Measurements from ENCODE around the gene CCNJL.
"Not testable (repeated sequence)": the region's sequence is repeated elsewhere in the genome, so short reads cannot be mapped to it uniquely, and the experiment has no call there.

The CCNJL gene

GRCh38 chr5:160260881-160261815 lies 51.2 kb downstream of the CCNJL start:
- DNase-seq (ENCODE audit: low spot score), result no peak

GRCh38 chr5:160260006-160260775 lies 52.2 kb downstream of the CCNJL start:
- no peak for DNase-seq (ENCODE audit: low spot score)

GRCh38 chr5:160259341-160259740 lies 53.0 kb downstream of the CCNJL start:
- no peak for DNase-seq (ENCODE audit: low spot score)

- no peak for DNase-seq (ENCODE audit: low spot score)
Measured at GRCh38 chr5:160254706-160255105, 57.7 kb downstream of the CCNJL start.

GRCh38 chr5:160253441-160253840 lies 58.9 kb downstream of the CCNJL start:
- no peak for DNase-seq (ENCODE audit: low spot score)

GRCh38 chr5:160252916-160253315 lies 59.4 kb downstream of the CCNJL start:
- no peak for DNase-seq (ENCODE audit: low spot score)

GRCh38 chr5:160251406-160252155 lies 60.8 kb downstream of the CCNJL start:
- DNase-seq (ENCODE audit: low spot score), result no peak

GRCh38 chr5:160250826-160251225 lies 61.5 kb downstream of the CCNJL start:
- no peak for DNase-seq (ENCODE audit: low spot score)

GRCh38 chr5:160250226-160250625 lies 62.1 kb downstream of the CCNJL start:
- DNase-seq (ENCODE audit: low spot score), result no peak

GRCh38 chr5:160249570-160249969 lies 62.8 kb downstream of the CCNJL start:
- DNase-seq (ENCODE audit: low spot score), result not testable (repeated sequence)

- no peak for DNase-seq (ENCODE audit: low spot score)
Measured at GRCh38 chr5:160245506-160246086, 66.8 kb downstream of the CCNJL start.

GRCh38 chr5:160242145-160242544 lies 70.2 kb downstream of the CCNJL start:
- DNase-seq (ENCODE audit: low spot score), result no peak

GRCh38 chr5:160240350-160240749 lies 72.0 kb downstream of the CCNJL start:
- no peak for DNase-seq (ENCODE audit: low spot score)

- no peak for DNase-seq (ENCODE audit: low spot score)
Measured at GRCh38 chr5:160237571-160238093, 74.7 kb downstream of the CCNJL start.

GRCh38 chr5:160235731-160236130 lies 76.6 kb downstream of the CCNJL start:
- DNase-seq (ENCODE audit: low spot score), result no peak

- DNase-seq (ENCODE audit: low spot score), result no peak
Measured at GRCh38 chr5:160233215-160233614, 79.1 kb downstream of the CCNJL start.

- DNase-seq (ENCODE audit: low spot score), result no peak
Measured at GRCh38 chr5:160231783-160232342, 80.5 kb downstream of the CCNJL start.

GRCh38 chr5:160230686-160231527 lies 81.5 kb downstream of the CCNJL start:
- DNase-seq (ENCODE audit: low spot score), result peak; percentile 5

- DNase-seq (ENCODE audit: low spot score), result no peak
Measured at GRCh38 chr5:160229190-160229742, 83.1 kb downstream of the CCNJL start, which contains the start of gene FABP6. TSS of gene FABP6 (plus strand) at chr5:160229506. CDS start at chr5:160229558, 52 bp downstream.

GRCh38 chr5:160227012-160227411 lies 85.4 kb downstream of the CCNJL start:
- no peak for DNase-seq (ENCODE audit: low spot score)
